DOHH2 (cell line): ENCODE measurements around the gene NEK8.

ENCODE experiments used
- H3F3A ChIP-seq: fragments of 200-600 bp; sonication (generic), shearing (Covaris generic); 2 replicates; pipeline ENCODE4 v1.6.0; 2016; ENCODE audit warnings: antibody characterized with exemption, mild to moderate bottlenecking; ENCODE audit not compliant: control insufficient read depth, insufficient read depth
- H3K27ac ChIP-seq: fragments of 200-600 bp; sonication (generic); 2 replicates; pipeline ENCODE4 v1.5.1; 2014; ENCODE audit warnings: low read depth, mild to moderate bottlenecking, low read length, moderate library complexity
- H3K27me3 ChIP-seq: fragments of 200-600 bp; sonication (generic); 2 replicates; pipeline ENCODE4 v1.6.1; 2014; ENCODE audit warnings: mild to moderate bottlenecking, low read length, mixed read lengths; ENCODE audit not compliant: control insufficient read depth
- H3K36me3 ChIP-seq: fragments of 200-600 bp; sonication (generic); 2 replicates; pipeline ENCODE4 v1.6.1; 2014; ENCODE audit warnings: mild to moderate bottlenecking, low read length, moderate library complexity, mixed read lengths; ENCODE audit not compliant: control insufficient read depth
- H3K4me1 ChIP-seq: fragments of 200-600 bp; sonication (generic); 2 replicates; pipeline ENCODE4 v1.6.1; 2014; ENCODE audit warnings: mild to moderate bottlenecking, low read length, mixed read lengths; ENCODE audit not compliant: control insufficient read depth
- H3K4me2 ChIP-seq: fragments of 200-600 bp; sonication (generic); 2 replicates; pipeline ENCODE4 v1.6.0; 2014; ENCODE audit warnings: mild to moderate bottlenecking, low read length, moderate library complexity
- H3K4me3 ChIP-seq: fragments of 200-600 bp; sonication (generic); 2 replicates; pipeline ENCODE4 v1.5.1; 2014; ENCODE audit warnings: mild to moderate bottlenecking, low read length, mixed read lengths
- H3K79me2 ChIP-seq: fragments of 200-600 bp; sonication (generic); 2 replicates; pipeline ENCODE4 v1.6.1; 2014; ENCODE audit warnings: mild to moderate bottlenecking, low read length, mixed read lengths; ENCODE audit not compliant: control insufficient read depth
- H3K9me2 ChIP-seq: fragments of 200-600 bp; sonication (generic); replicated peaks from 2 replicates; pipeline ENCODE4 v1.6.1; 2014; ENCODE audit warnings: mild to moderate bottlenecking, low read length, mixed read lengths; ENCODE audit not compliant: control insufficient read depth
- H3K9me3 ChIP-seq: fragments of 200-600 bp; sonication (generic); 2 replicates; pipeline ENCODE4 v1.6.1; 2014; ENCODE audit warnings: antibody characterized with exemption, low read length, mixed read lengths; ENCODE audit not compliant: control insufficient read depth, insufficient read depth
- H4K20me1 ChIP-seq: fragments of 200-600 bp; sonication (generic); 2 replicates; pipeline ENCODE4 v1.6.0; 2014; ENCODE audit warnings: low read depth, mild to moderate bottlenecking, antibody characterized with exemption, low read length, moderate library complexity; ENCODE audit not compliant: control insufficient read depth, insufficient read depth
- EZH2phosphoT487 ChIP-seq: fragments of 200-600 bp; sonication (generic); IDR thresholded peaks from 2 replicates; pipeline ENCODE4 v1.6.1; 2017; ENCODE audit warnings: borderline replicate concordance, mild to moderate bottlenecking, antibody characterized with exemption, low read length, moderate library complexity, mixed read lengths
- TF ChIP-seq, protein P1 (sequence below): fragments of 200-600 bp; sonication (generic); IDR thresholded peaks from one replicate; pipeline ENCODE4 v1.5.1; 2014; ENCODE audit warnings: antibody characterized with exemption, mild to moderate bottlenecking, low read depth, low read length; ENCODE audit not compliant: poor library complexity, severe bottlenecking

NEK8 gene

DNA sequence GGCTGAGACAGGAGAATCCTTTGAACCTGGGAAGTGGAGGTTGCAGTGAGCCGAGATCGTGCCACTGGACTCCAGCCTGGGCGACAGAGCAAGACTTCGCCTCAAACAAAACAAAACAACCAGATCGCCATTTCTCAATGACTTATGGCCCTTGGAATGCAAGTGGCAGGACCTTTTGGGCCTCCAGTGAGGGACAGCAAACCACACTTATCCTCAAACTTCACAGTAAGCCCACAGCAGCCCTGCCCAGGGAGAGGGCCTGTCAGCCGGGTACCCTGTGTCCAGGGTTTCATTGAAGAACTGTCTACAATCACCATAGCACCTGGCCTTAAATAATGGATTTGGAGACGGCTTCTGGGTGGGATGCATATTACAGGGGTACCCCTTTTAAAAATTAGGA is 26.9 kb downstream of the NEK8 start:
- no peaks in the 10 kb centered on the region for H3K9me3 ChIP-seq
- no peak for TF ChIP-seq EZH2phosphoT487
- TF ChIP-seq, protein P1, sequence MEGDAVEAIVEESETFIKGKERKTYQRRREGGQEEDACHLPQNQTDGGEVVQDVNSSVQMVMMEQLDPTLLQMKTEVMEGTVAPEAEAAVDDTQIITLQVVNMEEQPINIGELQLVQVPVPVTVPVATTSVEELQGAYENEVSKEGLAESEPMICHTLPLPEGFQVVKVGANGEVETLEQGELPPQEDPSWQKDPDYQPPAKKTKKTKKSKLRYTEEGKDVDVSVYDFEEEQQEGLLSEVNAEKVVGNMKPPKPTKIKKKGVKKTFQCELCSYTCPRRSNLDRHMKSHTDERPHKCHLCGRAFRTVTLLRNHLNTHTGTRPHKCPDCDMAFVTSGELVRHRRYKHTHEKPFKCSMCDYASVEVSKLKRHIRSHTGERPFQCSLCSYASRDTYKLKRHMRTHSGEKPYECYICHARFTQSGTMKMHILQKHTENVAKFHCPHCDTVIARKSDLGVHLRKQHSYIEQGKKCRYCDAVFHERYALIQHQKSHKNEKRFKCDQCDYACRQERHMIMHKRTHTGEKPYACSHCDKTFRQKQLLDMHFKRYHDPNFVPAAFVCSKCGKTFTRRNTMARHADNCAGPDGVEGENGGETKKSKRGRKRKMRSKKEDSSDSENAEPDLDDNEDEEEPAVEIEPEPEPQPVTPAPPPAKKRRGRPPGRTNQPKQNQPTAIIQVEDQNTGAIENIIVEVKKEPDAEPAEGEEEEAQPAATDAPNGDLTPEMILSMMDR: no peak
- no peak overlapping the region for H3K4me2 ChIP-seq
- peaks cover 11% of the 10 kb centered on the region for H3F3A ChIP-seq
- H3K27me3 ChIP-seq: no peaks in the 10 kb centered on the region
- H3K4me3 ChIP-seq: no peak overlapping the region
- no peak overlapping the region for H3K27ac ChIP-seq
- no peaks in the 10 kb centered on the region for H3K9me2 ChIP-seq
- H4K20me1 ChIP-seq: peaks cover 6% of the 10 kb centered on the region; the same call in 1 of the 2 replicates
- peaks cover 11% of the 10 kb centered on the region for H3K79me2 ChIP-seq
- peaks cover 39% of the 10 kb centered on the region for H3K36me3 ChIP-seq
- peaks cover under 1% of the 10 kb centered on the region for H3K4me1 ChIP-seq

DNA sequence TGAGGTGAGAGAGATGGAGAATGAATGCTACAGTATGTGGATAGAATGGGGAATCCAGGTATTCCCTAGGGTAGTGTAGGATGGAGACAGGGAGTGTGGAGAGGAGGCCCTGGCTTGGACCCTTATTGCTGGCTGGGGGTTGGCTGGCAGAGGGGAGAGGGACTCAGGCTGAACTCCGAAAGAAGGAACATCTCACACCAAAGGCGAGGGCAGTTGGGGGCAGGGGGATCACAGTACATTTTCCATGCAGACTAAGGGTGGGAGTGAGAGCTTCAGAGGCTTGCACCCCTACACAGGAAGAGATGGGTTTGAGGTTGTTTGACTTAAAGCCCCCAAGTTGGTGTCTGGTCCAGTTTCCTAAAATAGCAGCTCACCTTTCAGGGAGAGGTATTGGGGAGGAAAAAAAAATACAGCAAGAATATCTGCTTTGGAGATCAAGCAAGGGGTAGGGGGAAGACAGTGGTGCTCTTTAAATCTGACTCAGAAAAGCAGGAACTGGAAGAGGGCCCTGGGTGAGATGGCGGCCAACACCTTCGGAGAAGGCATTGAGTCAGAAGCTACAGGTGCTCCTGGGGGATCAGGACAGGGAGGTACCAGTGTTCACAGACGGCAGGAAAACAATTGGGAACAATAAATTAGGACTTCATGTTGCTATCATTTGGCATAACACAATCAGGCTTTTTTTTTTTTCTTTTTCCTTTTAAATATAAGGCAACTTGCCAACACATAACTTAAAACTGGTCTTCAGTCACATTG is 27.6 kb downstream of the NEK8 start:
- peaks cover 5% of the 10 kb centered on the region for H3K79me2 ChIP-seq
- H3K27ac ChIP-seq: no peak overlapping the region
- H3K9me2 ChIP-seq: no peaks in the 10 kb centered on the region
- TF ChIP-seq, protein P1: no peak
- TF ChIP-seq EZH2phosphoT487: no peak
- peaks cover 8% of the 10 kb centered on the region for H3F3A ChIP-seq
- H3K27me3 ChIP-seq: no peaks in the 10 kb centered on the region
- no peak overlapping the region for H3K4me3 ChIP-seq
- H3K36me3 ChIP-seq: peaks cover 32% of the 10 kb centered on the region
- no peaks in the 10 kb centered on the region for H3K9me3 ChIP-seq
- no peak overlapping the region for H3K4me2 ChIP-seq
- peaks cover 4% of the 10 kb centered on the region for H3K4me1 ChIP-seq
- H4K20me1 ChIP-seq: 0 out of 2 replicates have a peak, but pooled peaks cover 2% of the 10 kb centered on the region

DNA sequence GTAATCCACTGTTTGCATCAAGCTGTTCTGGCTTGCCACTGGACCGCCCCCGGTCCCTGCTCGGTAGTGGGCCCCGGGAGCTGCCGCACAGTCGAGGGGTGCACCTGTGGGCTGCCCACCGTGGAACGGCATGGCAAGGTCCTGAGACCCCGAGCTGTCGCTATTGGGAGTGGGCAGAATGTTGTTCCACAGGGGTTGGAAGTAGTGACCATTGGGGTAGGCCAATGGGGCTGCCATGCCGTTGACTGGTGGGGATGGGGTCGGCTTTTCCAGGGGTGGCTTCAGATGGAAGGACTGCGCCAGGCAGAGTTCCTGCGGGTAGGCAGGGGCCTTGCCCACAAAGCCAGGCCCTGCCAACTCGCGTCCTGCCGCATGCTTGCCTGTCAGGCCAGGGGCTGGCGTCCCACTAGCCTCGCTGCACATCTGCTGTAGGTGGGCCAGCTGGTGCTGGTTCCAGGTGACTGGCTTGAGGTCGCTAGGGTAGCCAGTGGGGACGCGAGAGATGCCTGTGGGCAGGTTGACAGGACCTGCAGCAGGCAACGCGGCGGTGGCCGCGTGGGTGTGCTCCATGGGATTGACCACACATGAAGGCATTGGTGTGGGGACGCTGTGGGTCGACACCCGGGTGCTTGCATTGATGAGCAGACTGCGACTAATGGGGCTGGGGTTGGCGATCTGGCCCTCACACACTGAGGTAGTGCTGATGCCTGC is 30.0 kb downstream of the NEK8 start:
- no peak overlapping the region for H3K4me3 ChIP-seq
- H3K27ac ChIP-seq: no peak overlapping the region
- peaks cover 9% of the 10 kb centered on the region for H3K4me1 ChIP-seq
- H3F3A ChIP-seq: no peaks in the 10 kb centered on the region; the same call in none of the 2 replicates
- no peaks in the 10 kb centered on the region for H3K27me3 ChIP-seq
- TF ChIP-seq, protein P1: no peak
- no peak for TF ChIP-seq EZH2phosphoT487
- no peaks in the 10 kb centered on the region for H3K9me2 ChIP-seq
- peaks cover 34% of the 10 kb centered on the region for H3K36me3 ChIP-seq
- 0 out of 2 replicates have a peak, but pooled peaks cover 2% of the 10 kb centered on the region for H4K20me1 ChIP-seq
- no peaks in the 10 kb centered on the region for H3K9me3 ChIP-seq
- H3K4me2 ChIP-seq: no peak overlapping the region
- no peaks in the 10 kb centered on the region for H3K79me2 ChIP-seq
